SK-N-MC (cell line): Measurements from ENCODE around the gene PRCD.
A peak's percentile ranks its signal among the peaks of the same experiment; 100 is the strongest.

Source experiments
- DNase-seq: peaks from one replicate; pipeline ENCODE4 v3.0.0-alpha.2; 2011; ENCODE audit warnings: low read depth, low spot score
- H3K27ac ChIP-seq: fragments of 200-600 bp; sonication (generic); 2 replicates; pipeline ENCODE4 v1.5.1; 2016; ENCODE audit warnings: mixed run types
- H3K36me3 ChIP-seq: fragments of 200-600 bp; sonication (generic); 2 replicates; pipeline ENCODE4 v1.6.1; 2017; ENCODE audit warnings: antibody characterized with exemption, low read length, mixed read lengths; ENCODE audit not compliant: insufficient read depth
- H3K4me3 ChIP-seq: fragments of 200-600 bp; sonication (generic); 2 replicates; pipeline ENCODE4 v1.5.1; 2016
- H3K9ac ChIP-seq: fragments of 200-600 bp; sonication (generic); 2 replicates; pipeline ENCODE4 v1.8.0; 2017; ENCODE audit warnings: mixed run types, mixed read lengths; ENCODE audit not compliant: insufficient read length
- H3K9me3 ChIP-seq: fragments of 200-600 bp; sonication (generic); 2 replicates; pipeline ENCODE4 v1.6.1; 2017; ENCODE audit warnings: low read depth, mild to moderate bottlenecking, antibody characterized with exemption, low read length, moderate library complexity, mixed read lengths
- EZH2 ChIP-seq: fragments of 200-600 bp; sonication (generic); IDR thresholded peaks from one replicate; pipeline ENCODE4 v1.6.1; 2017; ENCODE audit warnings: antibody characterized with exemption
- FOXP2 ChIP-seq: optimal IDR thresholded peaks from 2 replicates; pipeline ENCODE3; 2011; ENCODE audit warnings: mild to moderate bottlenecking, moderate library complexity; ENCODE audit not compliant: insufficient read depth; ENCODE audit errors: extremely low read length, control extremely low read depth
- POLR2AphosphoS5 ChIP-seq: IDR thresholded peaks from 2 replicates; pipeline ENCODE4 v1.6.1; 2012; ENCODE audit warnings: mild to moderate bottlenecking, low read depth, low read length, borderline replicate concordance

Gene PRCD

GRCh38 chr17:76575570-76575969 is 35.7 kb downstream of the PRCD start:
- TF ChIP-seq EZH2 (no peak), POLR2AphosphoS5 (no peak), FOXP2 (no peak)
- no peak overlapping the region for H3K27ac ChIP-seq
- no peak for DNase-seq

GRCh38 chr17:76576189-76576588 is 36.3 kb downstream of the PRCD start:
- TF ChIP-seq EZH2 = no peak
- no peak for TF ChIP-seq FOXP2
- Histone ChIP-seq H3K9ac (no peak overlapping the region), H3K9me3 (no peaks in the 10 kb centered on the region), H3K36me3 (no peaks in the 10 kb centered on the region), H3K4me3 (no peak overlapping the region), H3K27ac (no peak overlapping the region)
- DNase-seq = no peak

More at GRCh38 chr17:76575570-76575969, 35.7 kb downstream of the PRCD start:
- H3K9ac ChIP-seq = no peak overlapping the region
- H3K36me3 ChIP-seq = no peaks in the 10 kb centered on the region
- no peak overlapping the region for H3K4me3 ChIP-seq
- no peaks in the 10 kb centered on the region for H3K9me3 ChIP-seq

GRCh38 chr17:76577876-76578275 is 38.0 kb downstream of the PRCD start:
- H3K36me3 ChIP-seq = no peaks in the 10 kb centered on the region
- TF ChIP-seq POLR2AphosphoS5 = no peak
- no peak for TF ChIP-seq EZH2
- no peak for TF ChIP-seq FOXP2
- no peak overlapping the region for H3K27ac ChIP-seq
- H3K4me3 ChIP-seq = no peak overlapping the region
- H3K9me3 ChIP-seq = no peaks in the 10 kb centered on the region
- no peak for DNase-seq
- H3K9ac ChIP-seq = no peak overlapping the region

- no peaks in the 10 kb centered on the region for H3K36me3 ChIP-seq
- DNase-seq = no peak
- H3K4me3 ChIP-seq = no peak overlapping the region
- no peak overlapping the region for H3K27ac ChIP-seq
- TF ChIP-seq FOXP2 = no peak
- no peak for TF ChIP-seq EZH2
- TF ChIP-seq POLR2AphosphoS5 = no peak
- no peak overlapping the region for H3K9ac ChIP-seq
- H3K9me3 ChIP-seq = no peaks in the 10 kb centered on the region
Measured at GRCh38 chr17:76578376-76578775, 38.5 kb downstream of the PRCD start.

GRCh38 chr17:76579281-76579680 is 39.4 kb downstream of the PRCD start:
- TF ChIP-seq POLR2AphosphoS5 = no peak
- no peak for TF ChIP-seq EZH2
- no peak for TF ChIP-seq FOXP2
- Histone ChIP-seq H3K36me3 (no peaks in the 10 kb centered on the region), H3K9ac (no peak overlapping the region), H3K9me3 (no peaks in the 10 kb centered on the region), H3K27ac (no peak overlapping the region), H3K4me3 (no peak overlapping the region)
- no peak for DNase-seq

GRCh38 chr17:76581515-76581914 is 41.7 kb downstream of the PRCD start:
- Histone ChIP-seq H3K9me3 (no peaks in the 10 kb centered on the region), H3K9ac (no peak overlapping the region), H3K27ac (no peak overlapping the region), H3K4me3 (no peak overlapping the region), H3K36me3 (no peaks in the 10 kb centered on the region)
- TF ChIP-seq POLR2AphosphoS5 (no peak), EZH2 (no peak), FOXP2 (no peak)
- no peak for DNase-seq

GRCh38 chr17:76582660-76583059 is 42.8 kb downstream of the PRCD start:
- H3K4me3 ChIP-seq = no peak overlapping the region
- H3K9ac ChIP-seq = no peak overlapping the region
- no peaks in the 10 kb centered on the region for H3K9me3 ChIP-seq
- DNase-seq = no peak
- no peak for TF ChIP-seq POLR2AphosphoS5
- H3K36me3 ChIP-seq = no peaks in the 10 kb centered on the region
- no peak overlapping the region for H3K27ac ChIP-seq

GRCh38 chr17:76584427-76585032 is 44.7 kb downstream of the PRCD start:
- peak overlapping the region; percentile 70 for H3K4me3 ChIP-seq
- no peak for DNase-seq
- TF ChIP-seq POLR2AphosphoS5 = no peak
- TF ChIP-seq EZH2 = no peak
- TF ChIP-seq FOXP2 = no peak
- no peak overlapping the region for H3K9ac ChIP-seq
- H3K36me3 ChIP-seq = no peaks in the 10 kb centered on the region
- H3K9me3 ChIP-seq = no peaks in the 10 kb centered on the region
- no peak overlapping the region for H3K27ac ChIP-seq

GRCh38 chr17:76585033-76585648 is 45.3 kb downstream of the PRCD start:
- Histone ChIP-seq H3K9me3 (no peaks in the 10 kb centered on the region), H3K36me3 (no peaks in the 10 kb centered on the region), H3K4me3 (peak overlapping the region; percentile 70), H3K27ac (no peak overlapping the region), H3K9ac (no peak overlapping the region)
- TF ChIP-seq POLR2AphosphoS5 (no peak), FOXP2 (no peak), EZH2 (no peak)
- no peak for DNase-seq
